Neural cell (in vitro differentiated cells): ENCODE data around the gene TUBA1A.
"Not testable (repeated sequence)": the region's sequence is repeated elsewhere in the genome, so short reads cannot be mapped to it uniquely, and the experiment has no call there.

Experiments
- CTCF ChIP-seq: fragments of 450-650 bp; IDR thresholded peaks from 2 replicates; pipeline ENCODE4 v1.5.1; 2014; ENCODE audit warnings: antibody characterized with exemption, mild to moderate bottlenecking, moderate library complexity; ENCODE audit not compliant: poor library complexity, severe bottlenecking
- EP300 ChIP-seq: fragments of 450-650 bp; conservative IDR thresholded peaks from 2 replicates; pipeline ENCODE4 v1.6.1; 2014; ENCODE audit warnings: antibody characterized with exemption, mild to moderate bottlenecking, moderate library complexity; ENCODE audit not compliant: poor library complexity, severe bottlenecking
- EZH2 ChIP-seq: fragments of 200-600, 300-800 bp; shearing (Covaris generic), sonication (generic); IDR thresholded peaks from 2 replicates; pipeline ENCODE4 v1.6.1; 2014; ENCODE audit warnings: antibody characterized with exemption, low read length, borderline replicate concordance, mild to moderate bottlenecking; ENCODE audit not compliant: insufficient read depth, poor library complexity, severe bottlenecking
- POLR2AphosphoS5 ChIP-seq: IDR thresholded peaks from 2 replicates; pipeline ENCODE4 v1.6.1; 2012
- REST ChIP-seq: IDR thresholded peaks from 2 replicates; pipeline ENCODE4 v1.6.1; 2012; ENCODE audit warnings: borderline replicate concordance
- SMC3 ChIP-seq: fragments of 450-650 bp; conservative IDR thresholded peaks from 2 replicates; pipeline ENCODE4 v1.6.1; 2014; ENCODE audit warnings: antibody characterized with exemption, mild to moderate bottlenecking, moderate library complexity; ENCODE audit not compliant: poor library complexity

- TF ChIP-seq CTCF, EP300, EZH2, REST, POLR2AphosphoS5, SMC3: not testable (repeated sequence)
Measured at GRCh38 chr12:49191498-49191897, 2.6 kb upstream of the TUBA1A start.
